HT-29 (cell line): ENCODE data around the gene HAVCR1. TPM values are rescaled to one million over a fixed set of nuclear protein-coding genes. Genes with fewer than 3 reads are reported as not detected.
A peak's percentile ranks its signal among the peaks of the same experiment; 100 is the strongest.
"Not testable (repeated sequence)": the region's sequence is repeated elsewhere in the genome, so short reads cannot be mapped to it uniquely, and the experiment has no call there.

ENCODE experiments used
- DNase-seq: peaks from one replicate; pipeline ENCODE4 v3.0.0-alpha.2; 2015; ENCODE audit warnings: low spot score
- total RNA-seq: library from RNA; depleted of rRNA; stranded (reverse); fragments of >200 nt; shearing (Covaris generic); gene quantifications from 2 replicates; pipeline ENCODE4 v1.2.3, GENCODE V29; 2014

The HAVCR1 gene
- total RNA-seq, 1 experiment from 2014 or later, result not detected

DNA sequence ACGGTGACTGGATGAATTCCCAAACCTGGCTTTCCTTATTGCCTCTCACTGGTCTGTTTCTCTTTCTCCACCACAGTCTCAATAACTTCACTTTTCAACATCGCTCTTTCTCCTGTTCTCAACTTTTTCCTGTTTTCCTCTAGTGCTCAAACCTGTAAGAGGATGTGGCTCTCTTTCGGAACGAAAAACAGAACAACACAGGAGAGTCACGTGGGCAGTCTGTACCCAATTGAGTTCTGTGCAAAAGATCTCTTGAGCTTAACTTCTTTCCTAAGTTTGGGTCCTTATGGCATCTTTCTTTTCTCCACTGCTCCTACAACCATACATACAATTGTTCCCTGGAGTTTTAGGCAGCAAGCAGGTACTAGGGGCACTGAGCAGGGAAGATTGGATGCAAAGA, 8.9 kb downstream of the HAVCR1 start:
- DNase-seq, result no peak

GRCh38 chr5:157049605-157050004, 9.3 kb downstream of the HAVCR1 start:
- DNase-seq, result no peak

DNA sequence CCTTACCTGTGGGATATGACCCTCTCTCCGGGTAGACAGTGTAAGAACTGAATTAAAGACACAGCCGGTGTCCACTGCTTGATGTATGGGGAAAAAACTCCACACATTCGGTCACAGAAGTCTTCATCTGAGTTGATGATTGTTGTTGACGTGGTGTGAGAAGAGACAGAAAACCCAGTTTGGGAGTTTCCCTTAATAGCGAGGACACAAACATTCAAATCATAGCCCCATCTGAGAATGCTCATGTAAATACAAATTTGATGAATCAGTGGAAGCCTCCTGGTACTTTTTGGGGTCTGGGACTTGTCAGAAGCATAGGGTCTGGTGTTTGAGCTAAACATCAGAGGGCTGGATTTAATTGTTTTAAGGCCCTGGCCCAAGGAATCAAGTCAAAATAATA, 11.0 kb downstream of the HAVCR1 start:
- DNase-seq, result no peak

- not testable (repeated sequence) for DNase-seq
Measured at GRCh38 chr5:157047016-157047415, 11.9 kb downstream of the HAVCR1 start.

DNA sequence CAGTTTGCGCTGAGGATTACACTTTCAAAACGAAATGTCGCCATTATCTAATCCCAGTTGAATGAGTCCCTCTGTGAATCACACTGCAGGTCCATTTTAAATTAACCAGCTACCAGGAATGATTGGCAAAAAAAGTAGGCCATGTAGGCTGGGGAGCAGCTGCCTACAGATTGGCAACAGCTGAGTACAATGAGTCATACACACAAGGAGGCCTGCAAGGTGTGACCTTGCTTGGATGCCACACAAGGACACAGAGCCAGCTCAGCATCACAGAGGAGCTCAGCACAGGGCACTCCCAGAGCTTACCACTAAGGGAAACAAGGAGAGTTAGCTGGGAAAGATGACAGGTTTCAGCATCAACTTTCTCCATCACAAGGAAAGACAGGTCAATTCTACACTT, 12.9 kb downstream of the HAVCR1 start:
- DNase-seq, result no peak

- no peak for DNase-seq
Measured at GRCh38 chr5:157045601-157046000, 13.3 kb downstream of the HAVCR1 start.

DNA sequence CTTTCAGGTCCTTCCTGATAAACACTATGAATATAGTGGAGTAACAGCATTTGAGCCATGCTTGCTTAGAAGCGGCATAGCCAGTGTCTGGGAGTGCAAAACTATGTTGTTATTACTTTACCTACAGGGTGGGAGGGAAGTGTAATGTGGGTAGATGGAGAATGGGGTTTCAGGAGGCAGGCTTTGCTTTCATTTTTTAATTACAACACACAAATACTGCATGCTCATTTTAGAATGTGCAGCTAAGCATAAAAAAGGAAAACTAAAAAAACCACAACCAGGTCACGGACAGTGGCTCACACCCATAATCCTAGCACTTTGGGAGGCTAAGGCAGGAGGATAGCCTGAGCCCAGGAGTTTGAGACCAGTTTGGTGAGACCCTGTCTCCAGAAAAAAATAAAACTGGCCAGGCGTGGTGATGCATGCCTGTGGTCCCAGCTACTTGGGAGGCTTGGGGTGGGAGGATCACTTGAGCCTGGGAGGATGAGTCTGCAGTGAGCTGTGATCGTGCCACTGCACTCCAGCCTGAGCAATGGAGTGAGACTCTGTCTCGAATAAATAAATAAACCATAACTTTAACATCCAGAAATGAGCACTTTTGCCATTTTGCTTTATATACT, 20.2 kb downstream of the HAVCR1 start:
- no peak for DNase-seq

GRCh38 chr5:157034106-157035072, 24.5 kb downstream of the HAVCR1 start:
- DNase-seq, result not testable (repeated sequence)

DNA sequence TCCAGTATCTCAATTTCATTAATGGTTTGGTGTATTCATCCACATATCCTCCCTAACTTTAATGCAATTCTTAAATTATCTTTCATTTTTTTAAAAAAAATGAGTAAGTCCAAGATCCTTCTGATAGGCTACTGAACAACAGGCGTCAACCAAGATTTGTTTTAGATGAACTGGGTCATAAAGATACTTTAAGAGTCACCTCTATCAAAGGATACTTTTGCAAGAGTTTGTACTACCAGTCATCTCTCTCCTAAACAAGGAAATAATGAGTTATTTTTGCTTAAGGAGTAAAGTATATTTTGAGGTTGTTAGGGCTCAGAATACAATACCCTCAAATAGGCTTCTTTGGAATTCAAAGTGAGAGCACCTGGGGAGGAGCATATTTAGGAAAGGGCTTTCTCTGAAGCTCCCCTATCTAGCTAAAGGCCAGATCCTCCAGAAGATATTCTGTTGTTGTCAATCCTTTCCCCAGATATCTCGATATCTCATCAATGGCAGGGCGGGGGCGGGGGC, 25.8 kb downstream of the HAVCR1 start:
- no peak for DNase-seq

GRCh38 chr5:157030692-157031091, 28.2 kb downstream of the HAVCR1 start:
- DNase-seq, result no peak

DNA sequence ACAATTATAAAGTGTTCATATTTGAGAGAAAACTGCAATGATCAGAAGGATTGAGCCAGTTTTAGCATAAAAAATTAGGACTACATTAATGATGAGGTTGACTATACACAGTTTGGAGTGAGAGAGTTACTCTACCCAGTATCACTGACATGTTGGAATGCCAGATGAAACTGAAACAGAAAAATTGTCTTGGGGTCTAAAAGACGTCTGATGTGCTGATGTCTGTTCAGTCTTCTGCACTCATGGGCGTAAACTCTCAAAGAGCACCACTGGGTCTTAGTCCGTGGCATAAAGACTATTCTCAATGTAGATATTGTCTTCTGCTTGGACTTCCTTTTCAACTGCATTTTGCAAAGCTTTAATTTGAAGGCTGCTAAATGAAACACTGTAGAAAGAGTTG, 29.5 kb downstream of the HAVCR1 start:
- no peak for DNase-seq

DNA sequence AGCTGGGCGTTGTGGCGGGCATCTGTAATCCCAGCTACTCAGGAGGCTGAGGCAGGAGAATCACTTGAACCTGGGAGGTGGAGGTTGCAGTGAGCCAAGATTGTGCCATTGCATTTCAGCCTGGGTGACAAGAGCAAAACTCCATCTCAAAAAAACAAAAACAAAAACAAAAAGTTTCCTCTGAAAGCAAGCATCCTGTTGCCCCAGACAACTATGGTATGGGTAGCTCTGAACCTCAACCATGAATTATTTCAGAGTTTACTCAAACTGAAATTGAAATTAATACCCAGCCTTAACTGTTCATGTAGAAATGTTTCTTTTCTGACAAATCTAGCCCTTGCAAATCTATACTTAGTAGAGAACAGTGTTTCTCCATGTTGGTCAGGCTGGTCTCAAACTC, 31.3 kb downstream of the HAVCR1 start:
- not testable (repeated sequence) for DNase-seq

DNA sequence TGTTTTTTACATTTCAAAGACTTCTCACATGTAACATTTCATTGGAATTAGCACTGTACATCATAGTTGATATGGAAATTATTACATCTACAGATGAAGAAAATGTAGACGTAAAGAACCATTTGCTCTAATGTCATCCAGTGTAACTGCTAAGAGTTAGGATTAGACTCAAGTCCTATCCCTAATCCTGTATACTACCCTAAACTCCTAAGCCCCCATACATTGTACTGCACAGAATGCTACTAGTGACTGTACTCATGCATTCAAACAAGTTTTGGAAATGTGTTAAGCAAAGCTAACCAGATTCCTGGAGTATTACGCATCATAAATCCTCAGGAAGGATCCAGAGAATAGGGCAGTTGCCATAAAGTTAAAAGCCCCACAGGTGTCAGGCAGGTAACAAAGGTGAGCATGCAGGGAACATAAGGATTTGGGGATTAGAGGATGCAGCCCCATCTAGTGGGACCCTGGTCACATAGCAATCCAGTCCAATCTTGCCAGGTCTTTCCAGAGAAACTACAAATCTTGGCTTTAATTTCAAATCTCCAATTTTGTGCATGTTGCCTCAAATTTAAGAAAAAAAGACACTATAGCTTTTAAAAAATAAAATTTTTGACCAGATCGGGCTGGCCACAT, 32.0 kb downstream of the HAVCR1 start:
- DNase-seq, result peak; percentile 60

- no peak for DNase-seq
Measured at GRCh38 chr5:157025093-157025698, 33.7 kb downstream of the HAVCR1 start.

- DNase-seq, result no peak
Measured at GRCh38 chr5:157024208-157024959, 34.5 kb downstream of the HAVCR1 start.

DNA sequence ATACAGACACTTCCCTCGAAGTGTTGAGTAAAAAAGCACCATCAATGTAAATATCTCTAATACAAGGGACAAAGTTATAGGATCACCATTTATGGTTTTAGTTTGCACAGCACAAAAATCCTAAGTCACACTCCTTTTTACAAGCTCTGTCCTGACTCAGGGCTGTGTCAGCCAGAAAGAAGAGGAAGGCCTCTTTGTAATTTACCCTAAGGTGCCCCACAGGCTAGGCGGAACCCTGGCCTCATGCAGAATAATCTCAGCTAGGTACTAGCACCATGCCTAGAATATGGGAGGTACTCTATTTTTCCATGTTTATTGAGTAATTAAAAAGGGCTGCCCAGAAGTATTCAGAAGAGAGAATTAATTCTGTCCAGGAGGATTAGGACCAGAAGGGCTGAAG, 36.9 kb downstream of the HAVCR1 start:
- no peak for DNase-seq

DNA sequence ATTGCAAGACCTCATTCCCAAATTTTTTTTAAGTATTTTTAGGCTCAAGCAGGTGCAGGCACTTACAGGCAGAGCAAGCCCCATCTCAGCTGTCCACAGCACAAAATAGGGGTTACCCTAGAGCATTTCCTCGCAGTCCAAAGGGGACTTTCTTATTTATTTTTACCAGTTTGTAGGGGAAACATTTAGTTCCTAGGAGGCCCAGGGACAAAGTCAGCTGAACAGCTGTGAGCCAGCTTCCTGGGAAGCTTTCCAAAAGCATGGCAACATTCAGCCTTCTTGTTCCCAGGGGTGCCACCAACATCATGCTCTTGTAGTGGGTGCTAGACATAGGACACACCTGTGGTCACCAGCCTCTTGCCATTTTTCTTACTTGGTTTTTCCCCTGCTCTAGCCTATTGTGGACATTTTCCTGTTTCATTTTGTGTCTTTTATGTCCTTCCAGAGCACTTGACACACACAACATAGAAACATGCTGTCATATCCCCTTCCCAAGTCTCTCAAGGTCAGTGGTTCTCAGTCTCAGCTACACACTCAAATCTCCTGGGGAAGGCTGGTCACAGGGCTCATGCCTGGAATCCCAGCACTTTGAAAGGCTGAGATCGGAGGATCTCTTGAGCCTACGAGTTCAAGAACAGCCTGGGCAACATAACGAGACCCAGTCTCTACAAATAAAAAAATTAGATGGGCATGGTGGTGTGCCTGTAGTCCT, 38.2 kb downstream of the HAVCR1 start:
- no peak for DNase-seq

GRCh38 chr5:157020002-157020401, 38.9 kb downstream of the HAVCR1 start:
- DNase-seq, result no peak

DNA sequence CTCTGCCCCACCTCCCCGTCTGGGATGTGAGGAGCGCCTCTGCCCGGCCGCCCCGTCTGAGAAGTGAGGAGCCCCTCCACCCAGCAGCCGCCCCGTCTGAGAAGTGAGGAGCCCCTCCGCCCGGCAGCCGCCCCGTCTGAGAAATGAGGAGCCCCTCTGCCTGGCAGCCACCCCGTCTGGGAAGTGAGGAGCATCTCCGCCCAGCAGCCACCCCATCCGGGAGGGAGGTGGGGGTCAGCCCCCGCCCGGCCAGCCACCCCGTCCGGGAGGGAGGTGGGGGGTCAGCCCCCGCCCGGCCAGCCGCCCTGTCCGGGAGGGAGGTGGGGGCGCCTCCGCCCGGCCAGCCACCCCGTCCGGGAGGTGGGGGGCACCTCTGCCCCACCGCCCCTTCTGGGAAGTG, 44.8 kb downstream of the HAVCR1 start:
- not testable (repeated sequence) for DNase-seq

DNA sequence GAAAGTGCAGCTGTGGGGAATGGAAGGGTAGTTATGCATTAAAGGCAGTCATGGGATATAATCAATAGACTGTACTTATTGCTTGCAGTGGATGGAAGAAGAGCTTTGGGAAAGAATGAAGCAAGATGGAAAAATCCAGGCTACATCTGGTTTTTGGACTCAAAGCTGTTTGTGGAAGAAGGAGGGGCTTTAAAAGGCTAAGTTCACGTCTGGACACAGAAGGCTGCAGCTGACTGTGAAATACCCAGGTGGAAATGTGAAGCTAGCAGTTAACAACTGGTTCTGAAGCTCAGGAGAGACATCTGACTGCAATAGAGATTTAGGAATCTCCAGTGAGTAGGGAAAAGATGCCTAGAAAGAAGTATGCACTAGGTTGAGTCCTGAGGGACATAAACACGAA, 52.7 kb downstream of the HAVCR1 start:
- no peak for DNase-seq
